Activated T-cell treated with anti-CD3 and anti-CD28 coated beads, Interleukin-2, amount 50 U/mL, for 4 hours (primary cell): ENCODE data around the gene LDHA. TPM values are rescaled to one million over a fixed set of nuclear protein-coding genes. Genes with fewer than 3 reads are reported as not detected.

Experiments
- ATAC-seq, 2 donors: fragments of 200-7000 bp; cut with Tn5 transposase; one replicate each; pipeline ENCODE4 v1.10.0; 2021
- DNase-seq: peaks from one replicate; pipeline ENCODE4 v3.0.0-alpha.2; 2020
- H3K27me3 Mint-ChIP-seq: one replicate; pipeline ENCODE4 v1.8.0; 2021; ENCODE audit warnings: low read depth, mixed read lengths
- H3K36me3 Mint-ChIP-seq: one replicate; pipeline ENCODE4 v1.8.0; 2022; ENCODE audit warnings: mixed read lengths; ENCODE audit not compliant: insufficient read depth
- H3K4me1 Mint-ChIP-seq: one replicate; pipeline ENCODE4 v1.8.0; 2021; ENCODE audit warnings: low read depth, mixed read lengths
- H3K4me3 Mint-ChIP-seq: one replicate; pipeline ENCODE4 v1.8.0; 2021; ENCODE audit warnings: mild to moderate bottlenecking, moderate library complexity, mixed read lengths
- H3K9me3 Mint-ChIP-seq: one replicate; pipeline ENCODE4 v1.8.0; 2021; ENCODE audit warnings: mixed read lengths
- total RNA-seq, 3 donors: library from RNA; stranded (reverse); gene quantifications; one replicate each; pipeline ENCODE4 v1.2.1, GENCODE V29; 2021

LDHA gene
- total RNA-seq, 3 donors from 2014 or later = 1,291 to 1,542 (median 1,369) TPM

DNA sequence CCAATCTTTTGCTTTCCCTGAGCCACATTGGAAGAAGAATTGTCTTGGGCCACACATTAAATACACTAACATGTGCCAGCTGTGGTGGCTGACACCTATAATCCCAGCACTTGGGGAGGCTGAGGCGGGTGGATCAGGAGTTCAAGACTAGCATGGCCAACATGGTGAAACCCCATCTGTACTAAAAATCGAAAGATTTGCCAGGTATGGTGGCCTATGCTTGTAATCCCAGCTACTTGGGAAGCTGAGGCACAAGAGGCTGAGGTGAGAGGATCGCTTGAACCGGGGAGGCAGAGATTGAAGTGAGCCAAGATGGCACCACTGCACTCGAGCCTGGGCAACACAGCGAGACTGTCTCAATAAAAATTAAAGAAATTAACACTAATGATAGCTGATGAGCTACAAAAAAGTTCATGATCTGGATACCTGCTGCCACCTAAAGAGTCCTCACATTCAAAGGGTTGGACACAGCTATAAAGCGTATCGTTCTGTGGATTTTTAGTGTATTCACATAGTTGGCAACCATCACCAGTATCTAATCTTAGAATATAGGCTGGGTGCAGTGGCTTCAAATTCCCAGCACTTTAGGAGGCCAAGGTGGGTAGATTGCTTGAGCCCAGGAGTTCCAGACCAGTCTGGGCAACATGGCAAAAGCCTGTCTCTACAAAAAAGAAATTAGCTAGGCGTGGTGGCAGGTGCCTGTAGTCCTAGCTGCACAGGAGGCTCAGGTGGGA lies 14.4 kb downstream of the LDHA start:
- no peak overlapping the region for H3K4me3 Mint-ChIP-seq
- DNase-seq (no peak), ATAC-seq (peak in 1 of 2 donors; percentile 19)
- H3K9me3 Mint-ChIP-seq = no peaks in the 10 kb centered on the region
- peaks cover 5% of the 10 kb centered on the region for H3K4me1 Mint-ChIP-seq
- H3K36me3 Mint-ChIP-seq = peaks cover 13% of the 10 kb centered on the region
- H3K27me3 Mint-ChIP-seq = no peaks in the 10 kb centered on the region

DNA sequence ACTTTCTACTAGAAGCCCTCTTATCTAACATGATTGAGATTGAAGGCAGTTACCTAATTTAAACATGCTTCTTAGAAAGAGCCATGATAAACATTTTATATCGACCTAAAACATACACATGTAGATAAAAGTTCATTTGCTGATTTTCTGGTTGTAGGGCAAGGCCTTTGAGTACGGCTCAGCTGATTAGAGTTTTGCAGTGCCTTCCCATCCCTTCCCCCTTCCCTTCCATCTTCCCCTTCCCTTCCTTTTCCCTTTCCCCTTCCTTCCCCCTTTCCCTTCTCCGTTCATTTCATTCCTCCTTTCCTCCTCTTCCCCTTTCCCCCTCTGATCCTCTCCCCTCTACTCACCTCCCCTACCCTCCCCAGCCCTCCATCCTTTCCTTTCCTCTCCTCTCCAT lies 22.1 kb downstream of the LDHA start:
- no peaks in the 10 kb centered on the region for H3K27me3 Mint-ChIP-seq
- no peaks in the 10 kb centered on the region for H3K9me3 Mint-ChIP-seq
- H3K4me3 Mint-ChIP-seq = no peak overlapping the region
- peaks cover 9% of the 10 kb centered on the region for H3K4me1 Mint-ChIP-seq
- no peak for ATAC-seq
- DNase-seq = no peak
- no peaks in the 10 kb centered on the region for H3K36me3 Mint-ChIP-seq

- Mint-ChIP-seq H3K36me3 (no peaks in the 10 kb centered on the region), H3K27me3 (no peaks in the 10 kb centered on the region), H3K4me1 (peaks cover 9% of the 10 kb centered on the region), H3K4me3 (no peak overlapping the region), H3K9me3 (no peaks in the 10 kb centered on the region)
- ATAC-seq = no peak
- no peak for DNase-seq
Measured at GRCh38 chr11:18419040-18419439, 24.7 kb downstream of the LDHA start.

DNA sequence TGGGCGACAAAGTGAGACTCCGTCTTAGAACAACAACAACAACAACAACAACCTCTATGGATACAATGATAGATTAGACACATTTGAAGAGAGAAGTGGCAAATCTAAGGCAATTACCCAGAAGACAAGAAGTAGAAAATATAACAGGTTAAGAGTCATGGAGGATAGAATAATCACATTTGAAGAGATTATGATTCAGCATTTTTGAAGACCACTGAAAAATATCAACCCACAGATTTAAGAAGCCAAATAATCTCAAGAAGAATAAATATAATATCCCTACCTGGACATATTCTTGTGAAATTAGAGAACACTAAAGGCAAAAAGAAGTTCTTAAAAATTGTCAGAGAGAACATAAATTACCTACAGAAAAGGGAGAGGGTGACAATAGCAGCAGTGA lies 25.7 kb downstream of the LDHA start:
- no peaks in the 10 kb centered on the region for H3K9me3 Mint-ChIP-seq
- no peak for ATAC-seq
- H3K36me3 Mint-ChIP-seq = no peaks in the 10 kb centered on the region

GRCh38 chr11:18427240-18427639 lies 32.9 kb downstream of the LDHA start:
- Mint-ChIP-seq H3K4me1 (peaks cover 4% of the 10 kb centered on the region), H3K9me3 (peaks cover 5% of the 10 kb centered on the region), H3K4me3 (no peak overlapping the region), H3K36me3 (no peaks in the 10 kb centered on the region), H3K27me3 (no peaks in the 10 kb centered on the region)
- ATAC-seq = no peak
- no peak for DNase-seq

More for the DNA sequence above, 25.7 kb downstream of the LDHA start:
- Mint-ChIP-seq H3K27me3 (no peaks in the 10 kb centered on the region), H3K4me1 (peaks cover 9% of the 10 kb centered on the region), H3K4me3 (no peak overlapping the region)
- DNase-seq = no peak

GRCh38 chr11:18429332-18429731 lies 35.0 kb downstream of the LDHA start:
- DNase-seq = no peak

GRCh38 chr11:18438691-18439090 lies 44.3 kb downstream of the LDHA start:
- no peaks in the 10 kb centered on the region for H3K27me3 Mint-ChIP-seq
- DNase-seq = no peak
- no peaks in the 10 kb centered on the region for H3K36me3 Mint-ChIP-seq
- no peaks in the 10 kb centered on the region for H3K4me1 Mint-ChIP-seq
- no peak overlapping the region for H3K4me3 Mint-ChIP-seq
- ATAC-seq = no peak
- peaks cover 9% of the 10 kb centered on the region for H3K9me3 Mint-ChIP-seq

More at GRCh38 chr11:18429332-18429731, 35.0 kb downstream of the LDHA start:
- peaks cover 4% of the 10 kb centered on the region for H3K4me1 Mint-ChIP-seq
- no peak for ATAC-seq
- no peaks in the 10 kb centered on the region for H3K27me3 Mint-ChIP-seq
- peaks cover 16% of the 10 kb centered on the region for H3K9me3 Mint-ChIP-seq
- H3K4me3 Mint-ChIP-seq = no peak overlapping the region
- no peaks in the 10 kb centered on the region for H3K36me3 Mint-ChIP-seq

DNA sequence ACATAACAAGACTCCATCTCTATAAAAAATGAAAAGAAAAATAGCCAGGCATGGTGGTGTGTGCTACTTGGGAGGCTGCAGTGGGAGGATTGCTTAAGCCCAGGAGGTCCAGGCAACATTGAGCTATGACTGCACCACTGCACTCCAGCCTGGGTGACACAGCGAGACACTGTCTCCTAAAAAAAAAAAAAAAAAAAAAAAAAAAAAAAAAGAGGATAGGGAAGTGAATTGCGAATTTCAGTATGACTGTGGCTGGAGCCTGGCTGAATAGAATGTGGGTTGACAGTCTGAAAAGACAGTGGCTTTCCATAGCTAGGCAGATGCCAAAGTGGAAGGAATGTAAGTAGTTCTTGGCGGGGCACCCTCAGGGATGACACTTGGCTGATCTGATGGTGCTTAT lies 54.9 kb downstream of the LDHA start:
- Mint-ChIP-seq H3K9me3 (no peaks in the 10 kb centered on the region), H3K27me3 (peaks cover 9% of the 10 kb centered on the region), H3K36me3 (no peaks in the 10 kb centered on the region), H3K4me3 (no peak overlapping the region), H3K4me1 (no peaks in the 10 kb centered on the region)
- no peak for ATAC-seq
- no peak for DNase-seq

- Mint-ChIP-seq H3K4me1 (no peaks in the 10 kb centered on the region), H3K36me3 (no peaks in the 10 kb centered on the region), H3K9me3 (no peaks in the 10 kb centered on the region), H3K4me3 (no peak overlapping the region), H3K27me3 (peaks cover 6% of the 10 kb centered on the region)
- ATAC-seq = no peak
- DNase-seq = no peak
Measured at GRCh38 chr11:18452927-18453326, 58.6 kb downstream of the LDHA start.

DNA sequence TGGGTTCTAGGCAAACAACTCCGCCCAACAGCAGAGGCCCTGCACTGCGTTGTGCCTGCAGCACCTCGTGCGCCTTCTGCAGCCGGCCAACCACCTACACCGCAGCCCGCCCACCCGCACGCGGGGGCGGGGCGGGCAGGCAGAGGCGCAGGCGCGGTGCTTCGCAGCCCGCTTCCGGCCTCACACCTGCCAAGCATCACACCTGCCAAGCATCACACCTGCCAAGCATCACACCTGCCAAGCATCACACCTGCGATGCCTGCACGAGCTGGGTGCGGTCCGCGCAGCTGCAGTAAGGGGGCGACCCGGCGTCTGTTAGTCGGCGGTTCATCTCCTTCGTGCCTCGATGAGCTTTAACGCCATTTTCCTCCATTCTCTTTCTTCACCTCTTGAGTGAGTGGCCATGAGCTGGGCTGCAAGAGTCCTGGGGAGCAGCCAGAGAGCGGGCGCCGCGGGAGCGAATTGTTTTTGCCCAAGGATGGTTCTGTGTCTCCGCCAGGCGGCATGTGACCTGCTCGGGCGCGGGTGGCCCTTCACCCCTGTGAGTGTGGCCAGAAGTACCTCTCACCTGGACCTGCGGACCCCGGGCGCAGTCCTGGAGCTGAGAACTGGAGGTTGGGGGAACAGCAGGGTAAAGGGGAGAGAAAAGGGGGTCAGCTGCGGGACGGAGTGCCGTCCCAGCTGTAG lies 61.5 kb downstream of the LDHA start, which contains the start of gene LDHAL6A:
LDHAL6A (plus strand) TSS at position 171 of the 687 bp plus-strand sequence. CDS start 825 bp downstream, outside the sequence.
- Mint-ChIP-seq H3K9me3 (no peaks in the 10 kb centered on the region), H3K4me3 (no peak within 1 kb of the TSS), H3K4me1 (no peaks in the 10 kb centered on the region), H3K27me3 (peaks cover 2% of the 10 kb centered on the region), H3K36me3 (no peaks in the 10 kb centered on the region)
- ATAC-seq (peak in 1 of 2 donors; percentile 23), DNase-seq (no peak)

DNA sequence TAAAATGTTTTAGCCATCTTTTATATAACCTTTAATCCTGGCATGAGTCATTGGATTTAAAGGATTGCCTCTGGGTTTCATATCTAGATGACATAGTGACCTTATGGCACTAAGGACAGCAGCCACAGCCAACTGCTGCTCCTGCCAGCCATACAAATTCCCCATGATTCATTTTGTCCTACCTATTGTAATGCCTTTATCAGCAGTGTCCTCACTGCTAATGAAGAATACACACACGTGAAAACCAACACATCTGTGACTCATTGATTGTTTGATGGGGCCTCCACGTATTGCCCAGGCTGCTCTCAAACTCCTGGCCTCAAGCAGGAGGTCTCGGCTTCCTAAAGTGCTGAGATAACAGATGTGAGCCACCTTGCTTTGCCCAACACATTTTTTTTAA lies 63.1 kb downstream of the LDHA start:
- no peaks in the 10 kb centered on the region for H3K36me3 Mint-ChIP-seq

More for the DNA sequence above, 63.1 kb downstream of the LDHA start:
- no peak overlapping the region for H3K4me3 Mint-ChIP-seq
- ATAC-seq (no peak), DNase-seq (no peak)
- no peaks in the 10 kb centered on the region for H3K4me1 Mint-ChIP-seq
- peaks cover 2% of the 10 kb centered on the region for H3K27me3 Mint-ChIP-seq
- no peaks in the 10 kb centered on the region for H3K9me3 Mint-ChIP-seq

Other genes with a start within 250 kb of the LDHA start
- gene MRGPRX4, start 221.7 kb upstream of the LDHA start, total RNA-seq = not detected
- not detected for gene SAA4, start 157.8 kb upstream of the LDHA start, total RNA-seq
- gene SAA2, start 145.9 kb upstream of the LDHA start, total RNA-seq = 1 to 10 TPM; 4.5 to 6.3 (median 5.0) TPM
- gene SAA1, start 128.3 kb upstream of the LDHA start, total RNA-seq = 1 to 10 TPM; 4.3 to 6.1 (median 5.6) TPM
- 10 to 100 TPM; 15.9 to 17.3 (median 16.0) TPM for gene HPS5, start 72.4 kb upstream of the LDHA start, total RNA-seq
- 10 to 100 TPM; 52.4 to 58.0 (median 56.1) TPM for gene GTF2H1, start 72.0 kb upstream of the LDHA start, total RNA-seq
- gene LDHC, start 17.8 kb downstream of the LDHA start, total RNA-seq = 1 to 10 TPM in 1 of 3 donors, not detected in 2; 1.8 TPM
- not detected for gene LDHAL6A, start 61.3 kb downstream of the LDHA start, total RNA-seq
- gene TSG101, start 132.4 kb downstream of the LDHA start, total RNA-seq = 10 to 100 TPM; 44.9 to 48.1 (median 45.4) TPM
- gene UEVLD, start 194.2 kb downstream of the LDHA start, total RNA-seq = 10 to 100 TPM in 2 of 3 donors, 1 to 10 TPM in 1; 9.5 to 11.6 (median 10.8) TPM
- under 1 TPM; 0.43 to 0.96 (median 0.61) TPM for gene MISFA, start 205.2 kb downstream of the LDHA start, total RNA-seq
- gene SPTY2D1, start 239.8 kb downstream of the LDHA start, total RNA-seq = 10 to 100 TPM; 24.5 to 30.2 (median 28.2) TPM